ENCODE measurements around the gene PIGS. TPM values are rescaled to one million over a fixed set of nuclear protein-coding genes. Genes with fewer than 3 reads are reported as not detected.

Gene PIGS
- total and polyA plus RNA-seq, 9 of the 15 experiments (the other 6 are each of a cell fraction or from before 2014, with no cell fraction given), result 47.5 to 138 (median 57.6) TPM

DNA sequence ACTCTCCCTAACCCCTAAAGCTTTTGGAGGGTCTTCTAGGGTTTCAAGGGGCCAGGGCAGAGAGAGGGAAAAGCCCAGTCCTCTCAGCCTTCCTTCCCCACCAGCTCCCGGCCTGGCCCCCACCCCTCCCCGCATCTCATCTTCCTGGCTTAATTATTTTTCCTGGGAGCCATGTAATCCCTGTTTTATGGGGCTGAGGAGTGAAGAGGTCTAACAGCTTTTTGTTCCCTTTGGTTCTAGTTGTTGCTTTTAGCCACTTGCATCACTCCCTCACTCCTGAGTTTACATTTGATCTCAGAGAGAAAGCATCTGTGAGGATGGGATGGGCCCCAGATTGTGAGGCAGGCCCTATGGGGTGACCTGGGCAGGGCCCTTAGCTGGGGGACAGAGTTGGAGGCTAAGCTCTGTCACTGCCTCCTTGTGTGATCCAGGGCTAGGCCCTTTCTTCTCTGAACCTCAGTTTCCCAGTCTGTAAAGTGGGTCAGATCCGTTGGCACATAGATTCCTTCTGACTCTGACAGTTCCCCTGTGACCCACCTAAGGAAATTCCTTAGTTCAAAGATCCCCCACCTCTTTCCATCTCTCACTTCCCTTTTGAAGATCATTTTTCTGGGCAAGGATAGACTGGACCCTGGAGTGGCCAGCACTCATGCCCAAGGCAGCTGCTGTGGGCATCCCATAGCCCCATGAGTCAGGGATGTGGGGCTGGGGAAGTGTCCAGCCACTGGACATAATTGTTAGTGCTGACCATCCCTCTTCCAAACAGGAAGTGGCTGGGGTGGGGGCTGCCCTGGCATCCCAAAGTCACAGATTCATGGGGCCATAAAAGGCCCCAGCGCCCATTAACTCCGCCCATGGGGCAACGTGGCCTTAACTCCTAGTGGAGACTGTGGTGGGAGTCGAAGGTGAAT, 39.0 kb downstream of the PIGS start:
- 0% methylated on average over 6 of the region's 7 CpGs for WGBS (ENCODE audit: insufficient coverage, low coverage, missing lambda C conversion rate)
- no peak overlapping the region for H3K27ac ChIP-seq (ENCODE audit: extremely low read depth, low read depth, low read length)
- TF ChIP-seq RBM25 (IDR thresholded peaks at IDR 0.05; ENCODE audit: low read depth, low read length, severe bottlenecking) (peak; percentile 58), ZNF24 (IDR thresholded peaks at IDR 0.05) (no peak)
- DNase-seq (ENCODE audit: extremely low read depth in 1 of 4, low spot score in 3 of 4), result no peak
- no peak for ATAC-seq
- in situ Hi-C loops (cut with MboI), result no loop called here
- H3K27me3 ChIP-seq (ENCODE audit: control insufficient read depth in 2 of 2, insufficient read depth in 2 of 2, low read length in 2 of 2), result peaks cover 5 to 35% of the 10 kb centered on the region in 2 experiments; a peak in 4 of 5 replicates
- no peaks in the 10 kb centered on the region for H3K79me2 ChIP-seq (ENCODE audit: control insufficient read depth, insufficient read depth, low read length)
- 0 out of 2 replicates have a peak, but pooled peaks cover 13% of the 10 kb centered on the region for H4K20me1 ChIP-seq (replicated peaks; ENCODE audit: control insufficient read depth, insufficient read depth, low read length)
- no peak for FAIRE-seq
- H3K9me1 ChIP-seq (ENCODE audit: control insufficient read depth, insufficient read depth, low read length), result no peaks in the 10 kb centered on the region
- H3K4me3 ChIP-seq, result no peak overlapping the region
- no TSS peak for BruUV-seq (replicated peaks)
- intact Hi-C loops (cut with micrococcal nuclease), result no loop called here
- no peaks in the 10 kb centered on the region for H3K36me3 ChIP-seq (ENCODE audit: control insufficient read depth, insufficient read depth, low read length)
- CTCF ChIA-PET (ENCODE audit: low intra/inter-chr PET ratio), result no interaction called here
- peaks cover 10 to 25% of the 10 kb centered on the region in 2 experiments; a peak in 4 of 5 replicates for H3K4me1 ChIP-seq (replicated peaks in 1 of 2; ENCODE audit: control insufficient read depth in 2 of 2, insufficient read depth in 2 of 2, low read length in 2 of 2)
- no peaks in the 10 kb centered on the region for H3K9me3 ChIP-seq (replicated peaks; ENCODE audit: control insufficient read depth, insufficient read depth, low read depth, low read length)
- no peak overlapping the region for H3K4me2 ChIP-seq (ENCODE audit: insufficient read depth, low read length)
- no peak overlapping the region for H2AFZ ChIP-seq (ENCODE audit: low read depth, low read length)
- H3K9ac ChIP-seq (ENCODE audit: insufficient read depth in 1 of 2, low read depth in 2 of 2, low read length in 2 of 2), result no peak overlapping the region
- POLR2A ChIA-PET, result interaction anchor here (0.6 to 1.5 kb wide), 3 partner anchors 18 to 64 kb away, joined by 3 to 6 read pairs (median 4); no protein-coding TSS in a partner anchor

DNA sequence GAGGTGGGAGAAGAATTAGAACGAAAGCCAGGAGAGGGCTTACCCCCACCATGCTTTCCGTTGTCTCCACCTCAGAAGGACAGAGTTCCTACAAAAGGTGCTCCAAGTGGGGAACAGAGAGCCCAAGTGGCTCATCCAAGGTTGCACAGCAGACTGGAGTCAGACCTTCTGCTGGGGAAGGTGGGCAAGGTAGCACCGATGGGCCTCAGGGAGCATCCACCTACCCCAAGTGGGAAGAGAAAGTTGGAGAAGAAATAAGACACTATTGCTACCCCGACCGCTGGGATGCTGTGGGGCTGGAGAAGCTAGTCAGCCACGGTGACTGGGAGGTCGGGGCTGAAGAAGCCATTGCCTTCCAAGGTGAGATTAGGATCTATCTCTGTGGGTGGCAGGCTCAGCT, 40.4 kb downstream of the PIGS start:
- Histone ChIP-seq H3K36me3 (ENCODE audit: control insufficient read depth, insufficient read depth, low read length) (no peaks in the 10 kb centered on the region), H4K20me1 (replicated peaks; ENCODE audit: control insufficient read depth, insufficient read depth, low read length) (0 out of 2 replicates have a peak, but pooled peaks cover 11% of the 10 kb centered on the region), H3K9me3 (replicated peaks; ENCODE audit: control insufficient read depth, insufficient read depth, low read depth, low read length) (peaks cover 8% of the 10 kb centered on the region), H3K27ac (ENCODE audit: extremely low read depth, low read depth, low read length) (no peak overlapping the region), H2AFZ (ENCODE audit: low read depth, low read length) (no peak overlapping the region), H3K9me1 (ENCODE audit: control insufficient read depth, insufficient read depth, low read length) (no peaks in the 10 kb centered on the region), H3K4me2 (ENCODE audit: insufficient read depth, low read length) (no peak overlapping the region), H3K4me3 (no peak overlapping the region), H3K27me3 (ENCODE audit: control insufficient read depth in 2 of 2, insufficient read depth in 2 of 2, low read length in 2 of 2) (peaks cover 5 to 27% of the 10 kb centered on the region in 2 experiments; a peak in 3 of 5 replicates), H3K79me2 (ENCODE audit: control insufficient read depth, insufficient read depth, low read length) (no peaks in the 10 kb centered on the region), H3K4me1 (replicated peaks in 1 of 2; ENCODE audit: control insufficient read depth in 2 of 2, insufficient read depth in 2 of 2, low read length in 2 of 2) (peaks cover 18 to 38% of the 10 kb centered on the region in 2 experiments; a peak in 4 of 5 replicates), H3K9ac (ENCODE audit: insufficient read depth in 1 of 2, low read depth in 2 of 2, low read length in 2 of 2) (peak overlapping the region in 1 of 2 experiments; percentile 16; a peak in 1 of 4 replicates)
- intact Hi-C loops (cut with micrococcal nuclease) (no loop called here), in situ Hi-C loops (cut with MboI) (no loop called here)
- WGBS (ENCODE audit: insufficient coverage, low coverage, missing lambda C conversion rate), result 0% methylated on average over 7 of the region's 7 CpGs
- FAIRE-seq (no peak), ATAC-seq (no peak), DNase-seq (ENCODE audit: extremely low read depth in 1 of 4, low spot score in 3 of 4) (no peak)
- ChIA-PET POLR2A (interaction anchor here (0.6 to 1.5 kb wide), 3 partner anchors 20 to 394 kb away, joined by 3 to 6 read pairs (median 3); no protein-coding TSS in a partner anchor), CTCF (ENCODE audit: low intra/inter-chr PET ratio) (no interaction called here)
- BruUV-seq (replicated peaks), result no TSS peak
- no peak for TF ChIP-seq L3MBTL2 (IDR thresholded peaks at IDR 0.05)
- TF ChIP-seq NUFIP1 (IDR thresholded peaks at IDR 0.05; ENCODE audit: partially characterized antibody), result no peak
- no peak for TF ChIP-seq TOE1 (IDR thresholded peaks at IDR 0.05; ENCODE audit: borderline replicate concordance)
- no peak for TF ChIP-seq TOE1 (CRISPR knock-in tag; IDR thresholded peaks at IDR 0.05; ENCODE audit: borderline replicate concordance, low read depth)
- TF ChIP-seq, protein P1, sequence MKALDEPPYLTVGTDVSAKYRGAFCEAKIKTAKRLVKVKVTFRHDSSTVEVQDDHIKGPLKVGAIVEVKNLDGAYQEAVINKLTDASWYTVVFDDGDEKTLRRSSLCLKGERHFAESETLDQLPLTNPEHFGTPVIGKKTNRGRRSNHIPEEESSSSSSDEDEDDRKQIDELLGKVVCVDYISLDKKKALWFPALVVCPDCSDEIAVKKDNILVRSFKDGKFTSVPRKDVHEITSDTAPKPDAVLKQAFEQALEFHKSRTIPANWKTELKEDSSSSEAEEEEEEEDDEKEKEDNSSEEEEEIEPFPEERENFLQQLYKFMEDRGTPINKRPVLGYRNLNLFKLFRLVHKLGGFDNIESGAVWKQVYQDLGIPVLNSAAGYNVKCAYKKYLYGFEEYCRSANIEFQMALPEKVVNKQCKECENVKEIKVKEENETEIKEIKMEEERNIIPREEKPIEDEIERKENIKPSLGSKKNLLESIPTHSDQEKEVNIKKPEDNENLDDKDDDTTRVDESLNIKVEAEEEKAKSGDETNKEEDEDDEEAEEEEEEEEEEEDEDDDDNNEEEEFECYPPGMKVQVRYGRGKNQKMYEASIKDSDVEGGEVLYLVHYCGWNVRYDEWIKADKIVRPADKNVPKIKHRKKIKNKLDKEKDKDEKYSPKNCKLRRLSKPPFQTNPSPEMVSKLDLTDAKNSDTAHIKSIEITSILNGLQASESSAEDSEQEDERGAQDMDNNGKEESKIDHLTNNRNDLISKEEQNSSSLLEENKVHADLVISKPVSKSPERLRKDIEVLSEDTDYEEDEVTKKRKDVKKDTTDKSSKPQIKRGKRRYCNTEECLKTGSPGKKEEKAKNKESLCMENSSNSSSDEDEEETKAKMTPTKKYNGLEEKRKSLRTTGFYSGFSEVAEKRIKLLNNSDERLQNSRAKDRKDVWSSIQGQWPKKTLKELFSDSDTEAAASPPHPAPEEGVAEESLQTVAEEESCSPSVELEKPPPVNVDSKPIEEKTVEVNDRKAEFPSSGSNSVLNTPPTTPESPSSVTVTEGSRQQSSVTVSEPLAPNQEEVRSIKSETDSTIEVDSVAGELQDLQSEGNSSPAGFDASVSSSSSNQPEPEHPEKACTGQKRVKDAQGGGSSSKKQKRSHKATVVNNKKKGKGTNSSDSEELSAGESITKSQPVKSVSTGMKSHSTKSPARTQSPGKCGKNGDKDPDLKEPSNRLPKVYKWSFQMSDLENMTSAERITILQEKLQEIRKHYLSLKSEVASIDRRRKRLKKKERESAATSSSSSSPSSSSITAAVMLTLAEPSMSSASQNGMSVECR (CRISPR knock-in tag; IDR thresholded peaks at IDR 0.05), result no peak
- TF ChIP-seq, protein P2, sequence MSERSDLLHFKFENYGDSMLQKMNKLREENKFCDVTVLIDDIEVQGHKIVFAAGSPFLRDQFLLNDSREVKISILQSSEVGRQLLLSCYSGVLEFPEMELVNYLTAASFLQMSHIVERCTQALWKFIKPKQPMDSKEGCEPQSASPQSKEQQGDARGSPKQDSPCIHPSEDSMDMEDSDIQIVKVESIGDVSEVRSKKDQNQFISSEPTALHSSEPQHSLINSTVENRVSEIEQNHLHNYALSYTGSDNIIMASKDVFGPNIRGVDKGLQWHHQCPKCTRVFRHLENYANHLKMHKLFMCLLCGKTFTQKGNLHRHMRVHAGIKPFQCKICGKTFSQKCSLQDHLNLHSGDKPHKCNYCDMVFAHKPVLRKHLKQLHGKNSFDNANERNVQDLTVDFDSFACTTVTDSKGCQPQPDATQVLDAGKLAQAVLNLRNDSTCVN (CRISPR knock-in tag; IDR thresholded peaks at IDR 0.05), result no peak
